Astrocyte (in vitro differentiated cells and primary cell): Measurements from ENCODE around the gene USP6NL.

Experiments used
- CTCF ChIP-seq: IDR thresholded peaks from 2 replicates; pipeline ENCODE4 v1.5.1; 2011; ENCODE audit warnings: low read depth, mild to moderate bottlenecking, inconsistent platforms, low read length, moderate library complexity; ENCODE audit not compliant: insufficient read depth
- EZH2 ChIP-seq: IDR thresholded peaks from 2 replicates; pipeline ENCODE4 v1.6.1; 2012; ENCODE audit warnings: mild to moderate bottlenecking, low read length, inconsistent platforms; ENCODE audit not compliant: insufficient read depth

- no peak for TF ChIP-seq CTCF
- TF ChIP-seq EZH2, result no peak
Observed at GRCh38 chr10:11525503-11525902, 85.9 kb downstream of the USP6NL start.
